OCI-M2 (cell line): ENCODE measurements around the gene ZP2.
"Not testable (repeated sequence)": the region's sequence is repeated elsewhere in the genome, so short reads cannot be mapped to it uniquely, and the experiment has no call there.

Experiments
- DNase-seq: peaks from one replicate; lab custom pipeline; 2025; ENCODE audit not compliant: unreplicated experiment; lab: John Stamatoyannopoulos, UW

The ZP2 gene

GRCh38 chr16:21175397-21175796 is 36.0 kb downstream of the ZP2 start:
- DNase-seq: no peak

GRCh38 chr16:21172650-21173049 is 38.7 kb downstream of the ZP2 start:
- DNase-seq: no peak

- DNase-seq: not testable (repeated sequence)
Observed at GRCh38 chr16:21170116-21170515, 41.3 kb downstream of the ZP2 start.

- no peak for DNase-seq
Observed at GRCh38 chr16:21169249-21169981, 42.0 kb downstream of the ZP2 start.

- no peak for DNase-seq
Observed at GRCh38 chr16:21167929-21168602, 43.3 kb downstream of the ZP2 start.

- DNase-seq: no peak
Observed at GRCh38 chr16:21167360-21167759, 44.0 kb downstream of the ZP2 start.

- no peak for DNase-seq
Observed at GRCh38 chr16:21166561-21166961, 44.8 kb downstream of the ZP2 start.

GRCh38 chr16:21164521-21165168 is 46.7 kb downstream of the ZP2 start:
- no peak for DNase-seq

GRCh38 chr16:21163576-21163975 is 47.8 kb downstream of the ZP2 start:
- DNase-seq: no peak

- no peak for DNase-seq
Observed at GRCh38 chr16:21162661-21163151, 48.7 kb downstream of the ZP2 start.

- no peak for DNase-seq
Observed at GRCh38 chr16:21161211-21161610, 50.2 kb downstream of the ZP2 start.

GRCh38 chr16:21160276-21160675 is 51.1 kb downstream of the ZP2 start:
- DNase-seq: no peak

- DNase-seq: peak; percentile 58
Observed at GRCh38 chr16:21159281-21159951, 52.0 kb downstream of the ZP2 start.

- peak; percentile 62 for DNase-seq
Observed at GRCh38 chr16:21158208-21159110, 52.9 kb downstream of the ZP2 start, which contains the start of gene LDAF1. LDAF1 (plus strand) TSS chr16:21158674; CDS start chr16:21161183, 2,509 bp downstream.

GRCh38 chr16:21157632-21158031 is 53.7 kb downstream of the ZP2 start:
- no peak for DNase-seq

- DNase-seq: no peak
Observed at GRCh38 chr16:21156767-21157467, 54.5 kb downstream of the ZP2 start.

GRCh38 chr16:21156011-21156410 is 55.4 kb downstream of the ZP2 start:
- DNase-seq: not testable (repeated sequence)

GRCh38 chr16:21153124-21153729 is 58.1 kb downstream of the ZP2 start:
- not testable (repeated sequence) for DNase-seq
